OCI-LY1 (cell line): ENCODE results near the gene ZFP42.

Experiments used
- H2AFZ ChIP-seq: fragments of 200-600 bp; sonication (generic), shearing (Covaris generic); 2 replicates; pipeline ENCODE4 v1.6.0; 2014; ENCODE audit warnings: antibody characterized with exemption, mild to moderate bottlenecking, low read length
- H3F3A ChIP-seq: fragments of 200-600 bp; sonication (generic), shearing (Covaris generic); 2 replicates; pipeline ENCODE4 v1.6.0; 2014; ENCODE audit warnings: mild to moderate bottlenecking, antibody characterized with exemption, low read length, moderate library complexity; ENCODE audit not compliant: insufficient read depth
- H3K27ac ChIP-seq: fragments of 200-600 bp; sonication (generic); 2 replicates; pipeline ENCODE4 v1.5.1; 2014; ENCODE audit warnings: low read length, mixed run types, mild to moderate bottlenecking, low read depth; ENCODE audit not compliant: poor library complexity, severe bottlenecking
- H3K27me3 ChIP-seq: fragments of 200-600 bp; sonication (generic); 2 replicates; pipeline ENCODE4 v1.6.0; 2014; ENCODE audit warnings: antibody characterized with exemption, mild to moderate bottlenecking, low read length, moderate library complexity; ENCODE audit not compliant: insufficient read depth
- H3K36me3 ChIP-seq: fragments of 200-600 bp; sonication (generic); 2 replicates; pipeline ENCODE4 v1.6.1; 2014; ENCODE audit warnings: mild to moderate bottlenecking, antibody characterized with exemption, low read length, moderate library complexity, mixed read lengths; ENCODE audit not compliant: insufficient read depth
- H3K4me1 ChIP-seq: fragments of 200-600 bp; sonication (generic); 2 replicates; pipeline ENCODE4 v1.5.1; 2014; ENCODE audit warnings: mild to moderate bottlenecking, low read length, moderate library complexity; ENCODE audit not compliant: insufficient read depth, severe bottlenecking
- H3K4me2 ChIP-seq: fragments of 200-600 bp; sonication (generic), shearing (Covaris generic); 2 replicates; pipeline ENCODE4 v1.6.1; 2014; ENCODE audit warnings: low read length
- H3K4me3 ChIP-seq: fragments of 200-600 bp; sonication (generic); 2 replicates; pipeline ENCODE4 v1.5.1; 2014; ENCODE audit warnings: low read length, low read depth, mild to moderate bottlenecking, mixed read lengths; ENCODE audit not compliant: poor library complexity, severe bottlenecking
- H3K79me2 ChIP-seq: fragments of 200-600 bp; shearing (Covaris generic); 2 replicates; pipeline ENCODE4 v1.6.1; 2016; ENCODE audit warnings: mixed run types, low read length, mixed read lengths; ENCODE audit not compliant: insufficient read depth
- H3K9ac ChIP-seq: fragments of 200-600 bp; sonication (generic), shearing (Covaris generic); 2 replicates; pipeline ENCODE4 v1.6.1; 2014; ENCODE audit warnings: mild to moderate bottlenecking, low read length, mixed read lengths
- H3K9me2 ChIP-seq: fragments of 200-600 bp; sonication (generic), shearing (Covaris generic); 2 replicates; pipeline ENCODE4 v1.6.1; 2014; ENCODE audit warnings: low read depth, mild to moderate bottlenecking, low read length, mixed read lengths
- H3K9me3 ChIP-seq: fragments of 200-600 bp; shearing (Covaris generic); 2 replicates; pipeline ENCODE4 v1.6.1; 2014; ENCODE audit warnings: low read length, mixed read lengths
- H4K20me1 ChIP-seq: fragments of 200-600 bp; sonication (generic), shearing (Covaris generic); 2 replicates; pipeline ENCODE4 v1.6.0; 2016; ENCODE audit warnings: mild to moderate bottlenecking, low read length; ENCODE audit not compliant: insufficient read depth
- CTCF ChIP-seq: fragments of 200-600 bp; sonication (generic), shearing (Covaris generic); IDR thresholded peaks from 2 replicates; pipeline ENCODE4 v1.5.1; 2017; ENCODE audit warnings: mild to moderate bottlenecking, antibody characterized with exemption, low read length, moderate library complexity, mixed read lengths
- EZH2 ChIP-seq: fragments of 200-600 bp; sonication (generic), shearing (Covaris generic); IDR thresholded peaks from 2 replicates; pipeline ENCODE4 v1.8.0; 2017; ENCODE audit warnings: borderline replicate concordance, mixed run types, mild to moderate bottlenecking, antibody characterized with exemption, low read length, moderate library complexity, mixed read lengths

The ZFP42 gene

GRCh38 chr4:187962926-187963325, 32.6 kb upstream of the ZFP42 start:
- H3K4me3 ChIP-seq, result no peak overlapping the region
- H3K9ac ChIP-seq, result no peak overlapping the region
- no peaks in the 10 kb centered on the region for H3F3A ChIP-seq
- H3K4me2 ChIP-seq, result no peak overlapping the region
- H4K20me1 ChIP-seq, result no peaks in the 10 kb centered on the region
- H3K9me3 ChIP-seq, result no peaks in the 10 kb centered on the region
- H3K4me1 ChIP-seq, result no peaks in the 10 kb centered on the region
- H3K27me3 ChIP-seq, result no peaks in the 10 kb centered on the region
- H3K27ac ChIP-seq, result no peak overlapping the region
- H3K9me2 ChIP-seq, result no peaks in the 10 kb centered on the region
- H3K36me3 ChIP-seq, result no peaks in the 10 kb centered on the region
- no peak for TF ChIP-seq CTCF
- H3K79me2 ChIP-seq, result no peaks in the 10 kb centered on the region
- H2AFZ ChIP-seq, result no peak overlapping the region

GRCh38 chr4:187965726-187966125, 29.8 kb upstream of the ZFP42 start:
- H3K27me3 ChIP-seq, result no peaks in the 10 kb centered on the region
- H2AFZ ChIP-seq, result no peak overlapping the region
- TF ChIP-seq CTCF (no peak), EZH2 (no peak)
- no peak overlapping the region for H3K27ac ChIP-seq
- H3F3A ChIP-seq, result no peaks in the 10 kb centered on the region
- H3K9me3 ChIP-seq, result no peaks in the 10 kb centered on the region
- H3K9me2 ChIP-seq, result no peaks in the 10 kb centered on the region
- no peak overlapping the region for H3K9ac ChIP-seq
- no peaks in the 10 kb centered on the region for H3K79me2 ChIP-seq
- no peaks in the 10 kb centered on the region for H3K36me3 ChIP-seq
- H3K4me3 ChIP-seq, result no peak overlapping the region
- no peaks in the 10 kb centered on the region for H3K4me1 ChIP-seq
- no peaks in the 10 kb centered on the region for H4K20me1 ChIP-seq
- no peak overlapping the region for H3K4me2 ChIP-seq

- TF ChIP-seq CTCF (no peak), EZH2 (no peak)
- H3K4me1 ChIP-seq, result no peaks in the 10 kb centered on the region
- H3K79me2 ChIP-seq, result no peaks in the 10 kb centered on the region
- no peak overlapping the region for H3K4me2 ChIP-seq
- H3K36me3 ChIP-seq, result no peaks in the 10 kb centered on the region
- H3K9me2 ChIP-seq, result no peaks in the 10 kb centered on the region
- H4K20me1 ChIP-seq, result no peaks in the 10 kb centered on the region
- no peak overlapping the region for H2AFZ ChIP-seq
- H3K9ac ChIP-seq, result no peak overlapping the region
- no peak overlapping the region for H3K4me3 ChIP-seq
- no peaks in the 10 kb centered on the region for H3K27me3 ChIP-seq
- H3F3A ChIP-seq, result no peaks in the 10 kb centered on the region
- H3K9me3 ChIP-seq, result no peaks in the 10 kb centered on the region
- no peak overlapping the region for H3K27ac ChIP-seq
Observed at GRCh38 chr4:187972135-187972534, 23.4 kb upstream of the ZFP42 start.
